Measurements from ENCODE around the gene AQP5.
"Not testable (repeated sequence)": the region's sequence is repeated elsewhere in the genome, so short reads cannot be mapped to it uniquely, and the experiment has no call there.

Gene AQP5

GRCh38 chr12:49980501-49981349, 19.1 kb downstream of the AQP5 start:
- DNase-seq (ENCODE audit: low read depth in 2 of 2): no peak

DNA sequence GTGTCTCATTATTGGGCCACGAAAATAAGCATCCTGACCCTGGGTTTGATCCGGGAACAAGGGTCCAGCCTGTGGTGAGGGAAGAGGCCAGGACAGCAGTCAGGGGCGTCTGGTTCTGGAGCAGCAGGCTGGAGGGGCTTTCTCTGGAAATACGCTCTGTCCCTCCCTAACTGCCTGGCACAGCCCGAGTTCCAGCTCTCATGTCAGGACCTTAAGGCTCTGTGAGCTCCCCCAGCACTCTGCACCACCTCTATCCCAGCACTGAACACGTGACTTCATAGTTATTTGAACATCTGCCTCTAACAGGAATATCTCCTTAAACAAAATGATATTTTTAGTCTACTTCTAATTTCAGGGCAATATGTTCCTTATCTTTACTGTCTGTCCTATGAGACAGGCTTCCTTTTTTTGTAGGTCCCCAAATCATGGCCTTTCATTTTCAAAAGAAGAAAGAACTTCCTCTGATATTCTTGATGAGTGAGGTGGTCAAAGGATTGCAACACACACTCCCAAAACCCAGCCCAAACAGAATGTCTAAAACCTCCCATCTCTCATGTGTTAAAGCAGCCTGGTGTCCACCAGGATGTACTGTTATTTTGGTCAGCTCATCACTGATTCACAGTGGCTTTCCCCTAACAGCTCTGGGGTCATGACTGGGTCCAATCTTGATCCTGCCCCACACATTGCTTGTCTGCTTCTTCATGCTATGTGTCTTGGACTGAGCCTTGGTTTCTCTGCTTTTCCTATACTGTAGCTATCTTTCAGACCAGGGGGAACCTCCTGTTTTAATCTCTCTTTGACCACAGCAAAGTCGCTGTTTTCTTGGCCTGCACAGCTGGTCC, 20.8 kb downstream of the AQP5 start:
- no peak for DNase-seq (ENCODE audit: low read depth in 2 of 2)

DNA sequence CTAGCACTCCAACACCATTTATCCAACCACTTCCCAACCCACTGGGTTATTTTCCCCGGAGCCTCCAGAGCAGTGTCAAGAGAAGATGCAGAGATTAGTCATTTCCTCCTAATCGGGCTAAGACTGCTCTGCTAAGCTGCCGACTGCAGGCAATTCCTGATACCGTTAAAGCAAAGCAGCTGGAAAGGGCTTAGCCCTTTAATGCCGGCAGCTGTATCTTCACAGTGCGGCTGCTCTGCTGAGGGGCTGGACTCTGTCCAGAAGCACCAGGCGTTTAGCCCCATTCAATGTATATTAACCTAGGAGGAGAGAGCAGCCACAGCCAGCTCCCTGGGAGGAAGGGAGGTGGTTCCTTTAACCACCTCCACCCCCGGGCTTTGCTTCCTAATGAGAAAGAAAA, 22.2 kb downstream of the AQP5 start:
- no peak for DNase-seq (ENCODE audit: low read depth in 2 of 2)

- DNase-seq (ENCODE audit: low read depth in 2 of 2): no peak
Observed at GRCh38 chr12:49984476-49985359, 23.0 kb downstream of the AQP5 start.

DNA sequence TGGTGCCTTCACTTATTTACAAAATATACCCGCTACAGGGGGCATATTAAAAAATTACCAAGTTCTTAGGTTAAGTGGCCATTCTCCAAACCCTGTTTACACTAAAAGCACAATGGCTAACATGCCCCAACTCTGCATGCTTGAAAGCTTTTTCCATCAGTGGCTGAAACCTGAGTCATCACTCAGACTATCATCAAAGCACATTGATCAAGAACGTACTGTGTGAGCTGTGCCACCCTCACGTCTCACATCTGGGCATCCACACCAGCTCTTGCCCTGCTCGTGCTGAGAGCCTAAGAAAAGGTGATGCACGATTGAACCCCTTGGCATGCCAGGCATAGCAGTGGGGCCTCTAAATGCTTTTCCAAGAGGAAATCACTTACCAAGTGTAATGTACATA, 24.3 kb downstream of the AQP5 start:
- DNase-seq (ENCODE audit: low read depth in 2 of 2): no peak

GRCh38 chr12:49986476-49986875, 24.8 kb downstream of the AQP5 start:
- not testable (repeated sequence) for DNase-seq (ENCODE audit: low read depth in 2 of 2)

DNA sequence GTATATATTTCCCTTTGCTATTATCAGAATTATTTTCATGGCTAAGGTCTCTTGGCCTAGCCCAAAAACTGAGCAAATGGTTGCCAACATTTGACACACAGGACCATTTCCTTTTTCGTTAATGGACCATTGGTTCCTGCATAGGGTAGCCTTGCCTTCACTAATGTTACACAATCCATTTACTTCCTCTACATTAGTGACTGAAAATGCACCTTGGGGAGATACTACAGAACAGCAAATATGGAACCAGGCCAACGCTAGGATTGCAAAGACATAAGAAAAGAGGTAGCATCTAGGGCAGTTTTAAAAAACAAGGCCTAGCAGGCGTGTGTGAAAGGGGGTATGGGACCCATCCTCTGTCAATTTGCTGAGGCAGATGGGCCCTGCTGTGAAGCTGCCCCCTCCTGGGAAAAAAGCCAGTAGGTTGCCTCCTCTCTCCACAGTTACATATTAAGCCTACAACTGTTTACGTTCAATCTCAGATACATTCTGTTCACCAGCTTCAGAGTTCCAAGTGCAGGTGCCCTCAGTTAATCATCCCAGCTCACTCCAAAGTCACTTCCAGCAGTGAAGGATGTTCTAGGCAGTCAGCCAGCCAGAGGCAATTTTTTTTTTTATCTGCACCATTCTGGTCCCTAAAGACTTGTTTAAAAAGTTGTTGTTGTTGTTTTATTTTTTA, 26.1 kb downstream of the AQP5 start:
- no peak for DNase-seq (ENCODE audit: low read depth in 2 of 2)

DNA sequence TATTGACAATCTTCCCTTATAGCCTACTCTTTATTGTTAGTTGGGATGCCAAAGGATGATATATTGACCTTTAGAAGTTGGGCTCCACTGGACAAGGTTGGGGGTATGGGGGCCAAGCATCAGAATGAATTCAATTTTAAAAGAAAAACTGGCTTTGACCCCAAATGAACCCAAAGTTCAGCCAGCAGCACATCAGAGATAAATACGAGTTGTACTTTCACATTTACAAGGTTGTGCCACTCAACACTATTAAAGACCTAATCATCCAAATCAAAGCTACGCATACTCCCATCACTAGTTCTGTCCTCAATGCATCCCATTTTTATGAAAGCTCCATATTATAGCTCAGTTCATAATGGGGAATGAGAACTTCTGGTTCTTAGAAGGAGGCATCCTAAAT, 27.7 kb downstream of the AQP5 start:
- not testable (repeated sequence) for DNase-seq (ENCODE audit: low read depth in 2 of 2)

- no peak for DNase-seq (ENCODE audit: low read depth in 2 of 2)
Observed at GRCh38 chr12:49990273-49990672, 28.6 kb downstream of the AQP5 start.

- DNase-seq (ENCODE audit: low read depth in 2 of 2): no peak
Observed at GRCh38 chr12:49998453-49998852, 36.8 kb downstream of the AQP5 start.

DNA sequence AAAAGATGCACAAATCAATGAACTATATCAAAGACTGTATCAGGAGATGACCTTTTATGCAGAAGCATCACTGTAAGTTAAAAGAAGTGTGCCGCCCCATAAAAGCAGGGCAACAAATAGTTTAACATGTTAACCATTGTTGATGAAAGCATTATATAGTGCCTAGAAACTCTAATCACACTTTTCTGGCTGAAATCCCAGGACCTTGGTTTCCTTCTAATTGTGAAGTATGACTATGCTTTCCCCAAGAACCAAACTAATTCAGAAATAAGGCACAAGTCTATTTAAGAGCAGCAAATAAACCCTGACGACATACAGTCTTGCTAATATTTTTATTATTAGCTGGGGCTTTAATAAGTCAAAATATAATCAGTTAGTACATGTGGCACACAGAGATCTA, 41.9 kb downstream of the AQP5 start:
- no peak for DNase-seq (ENCODE audit: low read depth in 2 of 2)

DNA sequence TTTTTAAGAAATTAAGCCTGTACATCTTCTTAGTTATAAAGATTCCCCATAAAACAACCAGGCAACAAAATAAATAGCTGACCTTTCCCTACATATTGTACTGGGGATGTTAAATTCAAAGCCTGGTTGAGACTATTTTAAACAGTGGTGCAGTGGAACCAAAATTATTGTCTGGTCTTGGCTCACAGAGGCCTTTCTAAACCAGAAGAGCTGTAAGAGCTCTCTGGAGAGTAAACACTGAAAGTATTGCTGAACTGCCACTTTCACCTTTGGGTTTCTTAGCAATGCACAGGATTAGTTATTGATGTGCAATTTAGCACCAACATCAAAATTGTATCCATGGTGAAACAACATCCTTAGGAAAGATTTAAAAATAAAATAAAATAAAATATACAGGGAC, 43.0 kb downstream of the AQP5 start:
- DNase-seq (ENCODE audit: low read depth in 2 of 2): no peak

GRCh38 chr12:50005175-50005574, 43.5 kb downstream of the AQP5 start:
- no peak for DNase-seq (ENCODE audit: low read depth in 2 of 2)

- no peak for DNase-seq (ENCODE audit: low read depth in 2 of 2)
Observed at GRCh38 chr12:50006280-50006679, 44.6 kb downstream of the AQP5 start.

- no peak for DNase-seq (ENCODE audit: low read depth in 2 of 2)
Observed at GRCh38 chr12:50006754-50007442, 45.2 kb downstream of the AQP5 start.

- no peak for DNase-seq (ENCODE audit: low read depth in 2 of 2)
Observed at GRCh38 chr12:50013361-50014147, 51.9 kb downstream of the AQP5 start.

DNA sequence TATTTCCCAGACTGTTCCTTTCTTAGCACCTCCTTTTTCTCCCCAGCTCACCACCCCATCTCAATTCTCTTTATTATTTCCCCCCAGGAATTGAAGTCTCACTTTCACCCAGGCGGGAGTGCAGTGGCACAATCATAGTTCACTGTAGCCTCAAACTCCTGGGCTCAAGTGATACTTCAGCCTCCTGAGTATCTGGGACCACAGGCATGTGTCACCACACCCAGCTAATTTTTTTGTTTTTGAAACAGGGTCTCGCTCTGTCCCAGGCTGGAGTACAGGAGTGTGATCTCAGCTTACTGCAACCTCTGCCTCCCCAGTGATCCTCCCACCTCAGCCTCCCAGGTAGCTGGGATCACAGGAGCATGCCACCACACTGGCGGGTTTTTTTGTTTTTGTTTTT, 52.7 kb downstream of the AQP5 start:
- no peak for DNase-seq (ENCODE audit: low read depth in 2 of 2)
